ENCODE results near the gene NEAT1. TPM values are rescaled to one million over a fixed set of nuclear protein-coding genes. Genes with fewer than 3 reads are reported as not detected.

The NEAT1 gene
- total and polyA plus RNA-seq, 4 donors, result 239 to 1,734 (median 1,437) TPM

- WGBS, 2 donors, result 78 to 80% methylated on average over 8 of the region's 8 CpGs
Observed at GRCh38 chr11:65384301-65384889, 38.2 kb upstream of the NEAT1 start.

GRCh38 chr11:65386307-65387140 is 36.1 kb upstream of the NEAT1 start, which contains the start of gene FRMD8:
Gene FRMD8, plus strand, starts transcription at chr11:65386637. Its CDS starts 400 bp downstream, at chr11:65387037.
- peak; percentile 96 to 98 for DNase-seq
- intact Hi-C loops (cut with DNase I), result no loop called here
- peak; percentile 90 for ATAC-seq (ENCODE audit: low FRiP score)

More at GRCh38 chr11:65384301-65384889, 38.2 kb upstream of the NEAT1 start:
- intact Hi-C loops (cut with DNase I), result loop anchor here (5.0 kb wide), 2 partner anchors 33 to 83 kb away; no protein-coding TSS in a partner anchor
- peak overlapping the region in 1 of 2 donors; percentile 6 for H3K27ac ChIP-seq (ENCODE audit: low read depth in 1 of 2, low read length in 2 of 2)
- no peaks in the 10 kb centered on the region for H3K36me3 ChIP-seq (ENCODE audit: control insufficient read depth in 1 of 2, insufficient read depth in 2 of 2, low read length in 1 of 2)
- H3K4me3 ChIP-seq (ENCODE audit: low read length in 2 of 2), result no peak overlapping the region
- no peaks in the 10 kb centered on the region for H3K27me3 ChIP-seq (ENCODE audit: control insufficient read depth in 1 of 2, insufficient read depth in 2 of 2, low read length in 1 of 2)
- DNase-seq, result no peak
- no peak for ATAC-seq (ENCODE audit: low FRiP score)
- no peaks in the 10 kb centered on the region for H3K4me1 ChIP-seq (ENCODE audit: control insufficient read depth in 1 of 2, insufficient read depth in 2 of 2, low read length in 2 of 2)
- no peaks in the 10 kb centered on the region for H3K9me3 ChIP-seq (ENCODE audit: control insufficient read depth, low read length)

GRCh38 chr11:65388731-65389130 is 33.9 kb upstream of the NEAT1 start:
- no peak for ATAC-seq (ENCODE audit: low FRiP score)
- intact Hi-C loops (cut with DNase I), result no loop called here
- H3K4me3 ChIP-seq (ENCODE audit: low read length in 2 of 2), result no peak overlapping the region
- no peak for DNase-seq
- H3K9me3 ChIP-seq (ENCODE audit: control insufficient read depth, low read length), result no peaks in the 10 kb centered on the region
- no peaks in the 10 kb centered on the region for H3K4me1 ChIP-seq (ENCODE audit: control insufficient read depth in 1 of 2, insufficient read depth in 2 of 2, low read length in 2 of 2)
- no peak overlapping the region for H3K27ac ChIP-seq (ENCODE audit: low read depth in 1 of 2, low read length in 2 of 2)
- H3K27me3 ChIP-seq (ENCODE audit: control insufficient read depth in 1 of 2, insufficient read depth in 2 of 2, low read length in 1 of 2), result no peaks in the 10 kb centered on the region
- H3K36me3 ChIP-seq (ENCODE audit: control insufficient read depth in 1 of 2, insufficient read depth in 2 of 2, low read length in 1 of 2), result no peaks in the 10 kb centered on the region
- WGBS, 2 donors, result 92 to 96% methylated on average over 4 of the region's 4 CpGs

More at GRCh38 chr11:65386307-65387140, 36.1 kb upstream of the NEAT1 start, which contains the start of gene FRMD8:
- Histone ChIP-seq H3K4me1 (ENCODE audit: control insufficient read depth in 1 of 2, insufficient read depth in 2 of 2, low read length in 2 of 2) (no peaks in the 10 kb centered on the region), H3K4me3 (ENCODE audit: low read length in 2 of 2) (peak within 1 kb of the TSS; percentile 28 to 46), H3K27ac (ENCODE audit: low read depth in 1 of 2, low read length in 2 of 2) (peak within 1 kb of the TSS in 1 of 2 donors; percentile 90), H3K9me3 (ENCODE audit: control insufficient read depth, low read length) (no peaks in the 10 kb centered on the region), H3K36me3 (ENCODE audit: control insufficient read depth in 1 of 2, insufficient read depth in 2 of 2, low read length in 1 of 2) (no peaks in the 10 kb centered on the region), H3K27me3 (ENCODE audit: control insufficient read depth in 1 of 2, insufficient read depth in 2 of 2, low read length in 1 of 2) (no peaks in the 10 kb centered on the region)
- WGBS, 2 donors, result 1% methylated on average over 70 to 76 of the region's 76 CpGs

GRCh38 chr11:65389294-65389980 is 33.2 kb upstream of the NEAT1 start:
- H3K4me3 ChIP-seq (ENCODE audit: low read length in 2 of 2), result no peak overlapping the region
- no peaks in the 10 kb centered on the region for H3K9me3 ChIP-seq (ENCODE audit: control insufficient read depth, low read length)
- WGBS, 2 donors, result 84 to 91% methylated on average over 17 to 20 of the region's 20 CpGs
- no peaks in the 10 kb centered on the region for H3K36me3 ChIP-seq (ENCODE audit: control insufficient read depth in 1 of 2, insufficient read depth in 2 of 2, low read length in 1 of 2)
- ATAC-seq (ENCODE audit: low FRiP score) (no peak), DNase-seq (no peak)
- no peaks in the 10 kb centered on the region for H3K4me1 ChIP-seq (ENCODE audit: control insufficient read depth in 1 of 2, insufficient read depth in 2 of 2, low read length in 2 of 2)
- intact Hi-C loops (cut with DNase I), result no loop called here
- no peaks in the 10 kb centered on the region for H3K27me3 ChIP-seq (ENCODE audit: control insufficient read depth in 1 of 2, insufficient read depth in 2 of 2, low read length in 1 of 2)
- no peak overlapping the region for H3K27ac ChIP-seq (ENCODE audit: low read depth in 1 of 2, low read length in 2 of 2)

GRCh38 chr11:65390099-65390941 is 32.3 kb upstream of the NEAT1 start:
- intact Hi-C loops (cut with DNase I), result no loop called here
- H3K4me3 ChIP-seq (ENCODE audit: low read length in 2 of 2), result no peak overlapping the region
- ATAC-seq (ENCODE audit: low FRiP score), result no peak

GRCh38 chr11:65390996-65391395 is 31.6 kb upstream of the NEAT1 start:
- 48 to 50% methylated on average over 9 of the region's 9 CpGs for WGBS, 2 donors
- no peaks in the 10 kb centered on the region for H3K27me3 ChIP-seq (ENCODE audit: control insufficient read depth in 1 of 2, insufficient read depth in 2 of 2, low read length in 1 of 2)
- H3K27ac ChIP-seq (ENCODE audit: low read depth in 1 of 2, low read length in 2 of 2), result no peak overlapping the region
- H3K9me3 ChIP-seq (ENCODE audit: control insufficient read depth, low read length), result no peaks in the 10 kb centered on the region
- no peaks in the 10 kb centered on the region for H3K4me1 ChIP-seq (ENCODE audit: control insufficient read depth in 1 of 2, insufficient read depth in 2 of 2, low read length in 2 of 2)
- no peak for DNase-seq
- intact Hi-C loops (cut with DNase I), result no loop called here
- no peak overlapping the region for H3K4me3 ChIP-seq (ENCODE audit: low read length in 2 of 2)
- H3K36me3 ChIP-seq (ENCODE audit: control insufficient read depth in 1 of 2, insufficient read depth in 2 of 2, low read length in 1 of 2), result no peaks in the 10 kb centered on the region
- no peak for ATAC-seq (ENCODE audit: low FRiP score)

More at GRCh38 chr11:65390099-65390941, 32.3 kb upstream of the NEAT1 start:
- no peaks in the 10 kb centered on the region for H3K4me1 ChIP-seq (ENCODE audit: control insufficient read depth in 1 of 2, insufficient read depth in 2 of 2, low read length in 2 of 2)
- H3K36me3 ChIP-seq (ENCODE audit: control insufficient read depth in 1 of 2, insufficient read depth in 2 of 2, low read length in 1 of 2), result no peaks in the 10 kb centered on the region
- H3K27me3 ChIP-seq (ENCODE audit: control insufficient read depth in 1 of 2, insufficient read depth in 2 of 2, low read length in 1 of 2), result no peaks in the 10 kb centered on the region
- DNase-seq, result no peak
- WGBS, 2 donors, result 55 to 56% methylated on average over 21 of the region's 21 CpGs
- H3K9me3 ChIP-seq (ENCODE audit: control insufficient read depth, low read length), result no peaks in the 10 kb centered on the region
- no peak overlapping the region for H3K27ac ChIP-seq (ENCODE audit: low read depth in 1 of 2, low read length in 2 of 2)

- Histone ChIP-seq H3K4me1 (ENCODE audit: control insufficient read depth in 1 of 2, insufficient read depth in 2 of 2, low read length in 2 of 2) (no peaks in the 10 kb centered on the region), H3K27me3 (ENCODE audit: control insufficient read depth in 1 of 2, insufficient read depth in 2 of 2, low read length in 1 of 2) (no peaks in the 10 kb centered on the region), H3K27ac (ENCODE audit: low read depth in 1 of 2, low read length in 2 of 2) (no peak overlapping the region), H3K9me3 (ENCODE audit: control insufficient read depth, low read length) (no peaks in the 10 kb centered on the region), H3K4me3 (ENCODE audit: low read length in 2 of 2) (no peak overlapping the region), H3K36me3 (ENCODE audit: control insufficient read depth in 1 of 2, insufficient read depth in 2 of 2, low read length in 1 of 2) (no peaks in the 10 kb centered on the region)
- WGBS, 2 donors, result 76 to 82% methylated on average over 13 of the region's 13 CpGs
- intact Hi-C loops (cut with DNase I), result no loop called here
- ATAC-seq (ENCODE audit: low FRiP score), result no peak
- no peak for DNase-seq
Observed at GRCh38 chr11:65392186-65392829, 30.3 kb upstream of the NEAT1 start.

- intact Hi-C loops (cut with DNase I), result no loop called here
- H3K9me3 ChIP-seq (ENCODE audit: control insufficient read depth, low read length), result no peaks in the 10 kb centered on the region
- H3K4me1 ChIP-seq (ENCODE audit: control insufficient read depth in 1 of 2, insufficient read depth in 2 of 2, low read length in 2 of 2), result no peaks in the 10 kb centered on the region
- DNase-seq (no peak), ATAC-seq (ENCODE audit: low FRiP score) (no peak)
- no peaks in the 10 kb centered on the region for H3K27me3 ChIP-seq (ENCODE audit: control insufficient read depth in 1 of 2, insufficient read depth in 2 of 2, low read length in 1 of 2)
- no peak overlapping the region for H3K4me3 ChIP-seq (ENCODE audit: low read length in 2 of 2)
- WGBS, 2 donors, result 77 to 85% methylated on average over 5 of the region's 5 CpGs
- no peaks in the 10 kb centered on the region for H3K36me3 ChIP-seq (ENCODE audit: control insufficient read depth in 1 of 2, insufficient read depth in 2 of 2, low read length in 1 of 2)
- H3K27ac ChIP-seq (ENCODE audit: low read depth in 1 of 2, low read length in 2 of 2), result no peak overlapping the region
Observed at GRCh38 chr11:65392899-65393298, 29.7 kb upstream of the NEAT1 start.
